Measurements from ENCODE around the gene GPR78.

DNA sequence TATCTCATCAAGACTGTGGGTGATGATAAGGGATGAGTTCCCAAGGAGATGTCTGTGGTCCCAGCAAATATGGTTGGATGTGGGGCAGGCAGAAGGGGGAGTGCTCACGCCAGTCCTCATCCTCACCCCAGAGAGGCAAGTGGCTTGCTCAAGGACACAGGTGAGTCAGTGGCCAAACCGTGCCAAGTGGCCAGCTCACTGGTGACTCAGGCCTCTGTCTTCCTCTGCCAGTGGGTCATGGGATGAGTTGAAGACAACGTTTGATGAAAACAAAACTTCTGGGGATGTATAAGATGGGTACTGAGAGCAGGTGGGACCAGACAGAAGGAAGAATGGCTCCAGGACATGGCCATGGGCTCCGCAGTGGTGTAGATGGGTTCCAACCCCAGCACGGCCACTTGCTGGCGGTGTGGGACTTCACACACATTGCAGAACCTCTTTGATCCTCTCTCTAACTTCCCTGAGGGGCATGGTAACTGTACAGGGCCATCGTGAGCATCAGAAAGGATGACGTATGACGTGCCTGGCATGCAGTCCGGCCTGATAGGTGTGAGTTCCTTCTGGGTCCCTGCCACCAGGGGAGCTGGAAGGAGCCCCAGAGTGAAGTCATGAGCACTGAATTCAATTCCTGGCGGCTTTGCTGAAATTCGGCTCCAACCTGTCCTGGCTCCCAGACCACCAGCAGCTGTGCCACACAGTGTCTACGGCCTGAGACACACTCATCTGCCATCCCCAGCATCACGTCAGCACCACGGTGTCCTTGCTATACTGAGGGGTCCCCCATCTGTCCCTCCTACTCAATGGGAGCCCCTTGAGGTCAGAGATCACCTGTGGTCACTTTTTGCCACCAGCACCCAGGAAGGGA lies 41.3 kb upstream of the GPR78 start:
- TF ChIP-seq, protein P1, sequence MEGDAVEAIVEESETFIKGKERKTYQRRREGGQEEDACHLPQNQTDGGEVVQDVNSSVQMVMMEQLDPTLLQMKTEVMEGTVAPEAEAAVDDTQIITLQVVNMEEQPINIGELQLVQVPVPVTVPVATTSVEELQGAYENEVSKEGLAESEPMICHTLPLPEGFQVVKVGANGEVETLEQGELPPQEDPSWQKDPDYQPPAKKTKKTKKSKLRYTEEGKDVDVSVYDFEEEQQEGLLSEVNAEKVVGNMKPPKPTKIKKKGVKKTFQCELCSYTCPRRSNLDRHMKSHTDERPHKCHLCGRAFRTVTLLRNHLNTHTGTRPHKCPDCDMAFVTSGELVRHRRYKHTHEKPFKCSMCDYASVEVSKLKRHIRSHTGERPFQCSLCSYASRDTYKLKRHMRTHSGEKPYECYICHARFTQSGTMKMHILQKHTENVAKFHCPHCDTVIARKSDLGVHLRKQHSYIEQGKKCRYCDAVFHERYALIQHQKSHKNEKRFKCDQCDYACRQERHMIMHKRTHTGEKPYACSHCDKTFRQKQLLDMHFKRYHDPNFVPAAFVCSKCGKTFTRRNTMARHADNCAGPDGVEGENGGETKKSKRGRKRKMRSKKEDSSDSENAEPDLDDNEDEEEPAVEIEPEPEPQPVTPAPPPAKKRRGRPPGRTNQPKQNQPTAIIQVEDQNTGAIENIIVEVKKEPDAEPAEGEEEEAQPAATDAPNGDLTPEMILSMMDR (IDR thresholded peaks at IDR 0.05; ENCODE audit: borderline replicate concordance, extremely low read depth, low read length, poor library complexity, severe bottlenecking), result no peak
- no peak for TF ChIP-seq EZH2 (IDR thresholded peaks at IDR 0.05; ENCODE audit: borderline replicate concordance, low read depth, low read length, severe bottlenecking)

All from DND-41 (cell line).